Activated T-cell treated with anti-CD3 and anti-CD28 coated beads, Interleukin-2, amount 50 U/mL, for 1 hour (primary cell): Measurements from ENCODE around the gene SCYL3.
"Not testable (repeated sequence)": the region's sequence is repeated elsewhere in the genome, so short reads cannot be mapped to it uniquely, and the experiment has no call there.

Experiments
- DNase-seq: peaks from one replicate; pipeline ENCODE4 v3.0.0-alpha.2; 2020

SCYL3 gene

GRCh38 chr1:169896013-169896412 is 2.3 kb upstream of the SCYL3 start:
- no peak for DNase-seq

DNA sequence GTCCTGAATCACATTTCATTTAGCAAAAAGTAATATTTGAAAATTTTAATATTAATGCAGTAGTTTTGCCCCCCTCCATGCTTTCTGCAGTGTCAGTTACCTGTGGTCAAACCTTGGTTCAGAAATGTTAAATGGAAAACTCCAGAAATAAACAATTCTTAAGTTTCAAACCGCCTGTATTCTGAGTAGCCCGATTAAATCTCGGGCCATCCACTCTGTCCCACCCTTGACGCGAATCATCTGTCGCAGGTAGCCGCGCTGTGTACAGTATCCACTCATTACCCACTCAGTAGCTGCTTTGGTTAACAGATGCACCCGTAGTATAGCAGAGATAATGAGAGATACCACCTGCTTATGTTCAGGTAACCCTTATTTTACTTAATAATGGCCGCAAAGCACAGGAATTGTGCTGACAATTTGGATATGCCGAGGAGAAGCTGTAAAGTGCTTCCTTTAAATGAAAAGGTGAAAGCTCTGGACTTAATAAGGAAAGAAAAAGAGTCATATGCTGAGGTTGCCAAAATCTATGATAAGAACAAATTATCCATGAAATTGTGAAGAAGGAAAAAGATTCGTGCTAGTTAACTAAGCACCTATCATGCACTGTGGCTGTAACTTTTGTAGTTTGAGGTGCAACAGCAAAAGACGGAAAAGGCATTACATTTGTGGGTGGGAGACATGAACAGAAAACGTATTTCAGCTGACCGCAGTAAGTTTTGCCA is 889 bp upstream of the SCYL3 start:
- DNase-seq: no peak

- DNase-seq: no peak
These were observed 610 bp downstream of the SCYL3 start for GRCh38 chr1:169892927-169893644.

DNA sequence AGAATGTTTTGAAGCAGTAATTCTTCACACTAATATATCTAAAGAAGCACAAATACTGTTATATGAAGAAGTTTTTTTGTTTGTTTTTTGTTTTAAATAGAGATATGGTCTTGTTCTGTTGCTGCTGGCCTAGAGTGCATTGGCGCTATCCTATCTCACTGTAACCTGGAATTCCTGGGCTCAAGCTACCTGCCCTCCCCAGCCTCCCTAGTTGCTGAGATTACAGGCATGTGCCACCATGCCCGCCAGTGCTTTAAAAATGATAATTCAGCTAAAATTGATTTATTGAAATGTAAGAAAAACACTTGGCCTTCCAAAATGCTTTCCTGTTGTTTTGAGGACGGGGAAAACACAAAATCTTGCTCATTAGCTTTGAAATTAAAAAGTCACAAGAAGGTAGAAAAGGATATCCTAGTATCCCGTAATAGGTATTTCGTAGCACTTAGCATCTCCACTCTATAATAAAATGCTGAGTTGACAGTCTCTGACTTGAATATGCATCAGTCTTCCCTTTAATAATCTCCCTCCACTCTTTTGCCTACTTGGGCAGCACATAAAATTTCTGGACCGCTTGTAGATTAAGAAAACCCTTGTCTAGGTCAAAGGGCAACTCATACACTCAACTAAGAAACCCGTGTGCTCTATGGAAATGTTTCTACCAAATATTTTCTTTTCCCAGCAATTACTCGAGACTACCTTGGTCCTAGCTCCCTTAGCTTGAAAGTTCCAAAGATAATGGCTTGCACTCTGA is 1.3 kb downstream of the SCYL3 start:
- no peak for DNase-seq

- no peak for DNase-seq
These were observed 2.2 kb downstream of the SCYL3 start for GRCh38 chr1:169891539-169891885.

DNA sequence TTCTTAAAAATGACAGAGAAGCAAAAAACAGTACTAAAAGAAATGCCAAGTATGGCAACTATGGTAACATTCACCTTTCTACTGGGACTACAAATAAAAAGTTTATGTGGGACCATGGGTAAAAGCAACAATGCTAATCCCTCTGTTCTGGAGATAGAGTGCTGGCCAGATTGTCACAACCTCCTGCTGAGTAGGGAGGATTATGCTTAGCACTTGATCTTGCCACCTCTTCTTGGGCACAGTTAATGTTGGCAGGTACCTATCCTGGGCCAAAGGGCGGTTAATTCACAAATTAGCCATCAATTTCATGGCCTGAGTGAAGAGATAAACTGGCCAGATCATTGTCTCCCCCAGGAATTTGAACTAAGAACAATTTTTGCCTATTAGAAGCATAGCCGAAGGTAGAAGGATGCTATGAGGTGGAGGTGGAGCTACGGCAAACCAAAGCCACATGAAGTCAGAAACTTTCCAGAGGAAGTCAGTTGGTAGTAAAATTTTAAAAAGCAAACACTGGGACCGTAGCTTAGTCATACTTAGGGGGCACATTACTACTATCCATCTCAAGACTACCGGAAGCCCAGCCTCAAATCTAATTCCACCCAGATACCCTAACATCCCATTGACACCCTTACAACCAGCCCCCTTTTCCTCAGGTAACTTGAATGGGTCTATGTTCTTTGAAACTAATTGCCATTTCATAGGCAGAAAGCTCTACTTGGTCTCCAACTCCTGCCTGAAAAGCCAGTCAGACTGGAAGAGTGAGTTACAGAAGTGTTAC is 2.7 kb downstream of the SCYL3 start:
- no peak for DNase-seq

DNA sequence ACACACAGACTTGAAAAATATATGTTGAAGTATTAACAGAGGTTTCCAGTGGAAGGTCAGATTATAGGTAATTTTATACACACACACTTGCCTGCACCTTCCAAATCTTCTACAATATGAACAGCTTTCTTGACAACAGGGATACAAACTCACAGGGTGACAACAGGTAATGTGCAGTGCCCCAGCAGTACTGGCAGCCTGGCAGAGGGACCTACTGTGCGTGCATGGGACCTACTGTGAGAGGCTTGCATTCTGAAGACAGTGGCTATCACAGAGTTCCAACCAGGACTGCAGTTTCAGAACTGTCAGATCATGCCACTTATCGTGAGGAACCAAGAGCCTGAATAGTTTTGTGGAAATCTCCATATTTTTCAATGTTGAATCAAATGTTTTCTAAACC is 3.8 kb downstream of the SCYL3 start:
- no peak for DNase-seq

DNA sequence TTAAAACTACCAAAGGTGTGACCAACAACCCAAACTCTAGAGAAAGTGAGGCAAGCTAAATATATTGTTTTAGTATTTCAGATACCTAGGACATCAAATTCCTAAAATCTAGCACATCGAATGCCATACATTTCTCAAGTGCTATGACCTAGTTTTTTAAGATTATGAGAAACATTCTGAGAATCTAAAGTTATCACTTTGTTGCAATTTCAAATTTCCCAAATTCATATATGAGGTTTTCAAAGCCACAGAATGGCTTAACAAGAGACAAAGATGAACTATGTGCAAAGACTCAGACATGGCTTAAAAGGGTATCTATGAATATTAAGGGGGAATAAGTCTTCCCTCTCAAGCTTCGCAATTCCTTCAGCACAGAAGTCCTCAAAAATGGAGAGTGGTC is 6.8 kb downstream of the SCYL3 start:
- no peak for DNase-seq

DNA sequence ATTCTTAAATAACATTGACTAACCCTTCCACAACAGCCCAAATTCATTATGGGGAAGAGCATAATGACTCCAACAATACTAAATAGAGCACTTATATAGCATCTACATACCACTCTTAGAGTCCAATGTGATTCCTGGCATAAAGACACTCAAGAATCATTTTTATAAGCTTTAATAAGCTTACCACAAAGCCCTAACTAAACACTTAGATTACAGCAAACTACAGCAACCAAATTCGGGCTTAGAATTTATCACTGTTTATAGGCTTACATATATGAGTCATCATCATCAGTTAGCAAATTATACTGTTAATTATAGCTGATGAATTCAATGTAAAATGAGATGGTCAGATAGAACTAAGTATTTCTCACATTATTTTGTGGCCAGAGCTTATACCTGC is 7.3 kb downstream of the SCYL3 start:
- DNase-seq: no peak

GRCh38 chr1:169885207-169885606 is 8.5 kb downstream of the SCYL3 start:
- no peak for DNase-seq

DNA sequence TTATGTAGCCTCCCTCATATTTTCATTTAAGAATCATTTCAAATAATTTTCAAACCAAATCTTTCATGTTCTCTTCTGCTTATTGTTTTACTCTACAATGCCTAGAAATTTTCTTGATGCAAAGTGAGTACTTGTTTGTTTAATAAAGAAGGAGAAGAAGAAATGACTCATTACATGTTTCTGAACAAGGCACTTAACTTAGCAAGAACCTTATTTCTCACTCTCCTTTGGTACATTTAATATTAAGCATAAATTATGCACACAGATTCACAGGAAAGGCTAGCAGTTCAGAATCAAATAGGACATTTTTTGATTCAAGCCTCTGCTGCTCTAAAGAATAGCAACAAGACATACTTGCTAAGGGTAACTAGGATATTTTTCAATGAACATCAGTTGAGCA is 9.1 kb downstream of the SCYL3 start:
- no peak for DNase-seq

GRCh38 chr1:169882039-169882511 is 11.6 kb downstream of the SCYL3 start:
- DNase-seq: no peak

DNA sequence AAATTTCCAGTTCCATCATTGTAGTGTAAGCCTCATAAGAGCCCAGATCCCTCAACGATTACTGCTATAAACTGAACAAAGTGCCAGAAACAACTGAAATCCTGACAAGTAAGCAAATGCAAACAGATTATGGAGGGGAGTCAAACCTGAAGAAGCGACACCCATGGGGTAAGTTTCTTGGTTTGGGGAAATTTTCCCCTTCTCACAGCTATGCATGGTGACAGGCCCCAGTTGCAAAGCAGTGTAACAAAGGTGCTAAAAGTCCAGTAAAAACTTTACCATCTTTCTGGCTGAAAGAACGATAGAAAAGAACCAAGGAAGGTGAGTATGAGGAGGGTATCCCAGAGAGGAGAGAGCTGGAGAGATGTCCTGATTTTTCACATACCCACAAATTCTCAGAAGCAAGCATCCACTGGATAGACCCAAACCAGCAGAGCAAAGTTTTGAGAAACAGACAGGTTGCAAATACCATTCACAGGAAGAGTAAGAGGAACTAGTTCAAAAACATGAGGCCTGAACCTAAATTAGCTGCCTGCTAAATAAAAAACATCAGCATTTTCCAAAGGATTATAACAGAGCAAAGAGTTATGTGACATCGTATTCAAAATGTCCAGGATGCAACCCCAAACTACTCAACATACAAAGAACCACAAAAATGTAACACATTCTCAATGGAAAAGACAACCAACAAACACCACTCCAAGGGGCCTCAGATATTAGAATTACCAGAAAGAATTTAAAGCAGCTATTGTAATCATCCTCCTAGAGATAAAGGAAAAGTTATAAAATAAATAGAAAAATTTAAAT is 14.5 kb downstream of the SCYL3 start:
- DNase-seq: no peak

DNA sequence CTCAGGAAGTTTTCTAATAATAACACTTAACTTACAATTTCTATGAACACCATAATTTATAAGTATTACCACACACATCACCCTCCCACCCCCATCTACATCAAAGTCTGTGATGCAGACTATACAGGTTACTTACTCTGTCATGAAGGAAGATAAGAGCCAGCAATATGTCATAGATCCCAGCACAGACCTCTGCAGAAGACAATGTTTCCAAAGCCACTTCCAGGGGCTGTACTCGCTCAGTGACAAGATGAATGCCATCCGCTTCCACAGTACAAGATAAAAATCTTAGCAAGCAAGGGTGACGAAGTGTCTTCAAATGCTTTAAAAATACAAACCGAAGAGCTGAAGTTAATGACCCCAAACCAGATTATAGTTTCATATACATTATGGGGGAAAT is 15.2 kb downstream of the SCYL3 start:
- DNase-seq: no peak

DNA sequence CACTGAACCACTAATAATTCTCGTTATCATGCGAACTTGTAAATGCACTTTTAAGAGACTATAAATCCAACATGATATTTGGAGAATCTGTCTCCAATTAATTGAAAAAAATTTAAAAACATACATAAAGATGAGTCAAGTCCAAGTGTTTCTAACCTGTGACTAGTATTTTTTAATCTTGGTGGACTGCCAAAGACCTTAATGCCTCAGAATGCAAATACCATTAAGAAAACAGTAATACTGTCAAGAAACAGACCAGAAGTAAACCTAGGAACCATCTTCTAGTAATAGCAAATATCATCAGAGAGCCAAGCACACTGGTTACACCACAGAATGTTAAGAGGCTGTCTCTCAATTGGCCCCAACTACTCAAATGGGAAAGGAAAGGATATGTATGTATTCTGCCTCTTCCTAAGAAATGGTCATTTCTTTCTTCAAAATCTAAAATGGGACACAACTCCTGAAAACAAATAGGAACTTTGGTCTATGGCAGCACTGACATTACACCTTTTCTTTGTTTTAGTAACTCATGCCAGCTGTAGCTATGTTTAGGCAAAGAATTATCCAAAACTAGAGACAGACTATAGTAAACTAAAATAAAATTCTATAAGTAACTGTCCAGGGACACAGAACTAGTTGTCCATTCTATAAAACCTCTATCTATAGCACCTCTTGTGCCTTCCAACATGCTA is 15.8 kb downstream of the SCYL3 start:
- no peak for DNase-seq

- no peak for DNase-seq
These were observed 19.5 kb downstream of the SCYL3 start for GRCh38 chr1:169874229-169874628.

GRCh38 chr1:169873582-169874199 is 20.0 kb downstream of the SCYL3 start:
- DNase-seq: no peak

- no peak for DNase-seq
These were observed 20.8 kb downstream of the SCYL3 start for GRCh38 chr1:169872906-169873305.

- not testable (repeated sequence) for DNase-seq
These were observed 21.7 kb downstream of the SCYL3 start for GRCh38 chr1:169871988-169872387.

DNA sequence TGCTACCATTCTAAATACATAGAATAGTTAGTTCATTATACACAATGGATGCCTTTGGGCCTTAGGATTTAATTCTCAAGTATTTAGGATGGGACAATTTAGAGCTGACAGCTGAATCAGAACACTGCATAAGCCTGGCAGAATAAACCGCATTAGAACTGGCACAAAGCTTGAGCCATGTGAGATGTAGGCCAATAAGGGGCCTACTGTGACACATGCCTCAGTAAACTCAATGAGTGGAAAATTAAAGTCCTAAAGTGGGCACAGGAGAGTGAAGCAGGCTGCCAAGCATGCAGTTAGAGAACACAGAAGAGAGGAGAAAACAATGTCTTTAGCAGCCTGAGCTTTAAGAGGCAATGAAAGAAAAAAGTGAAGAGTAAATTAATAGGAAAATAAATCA is 24.3 kb downstream of the SCYL3 start:
- DNase-seq: no peak

- no peak for DNase-seq
These were observed 24.7 kb downstream of the SCYL3 start for GRCh38 chr1:169868978-169869377.
